Kidney (tissue), 14 donors: ENCODE measurements around the gene CYBA. TPM values are rescaled to one million over a fixed set of nuclear protein-coding genes. Genes with fewer than 3 reads are reported as not detected.

Experiments
- DNase-seq, 5 donors: peaks; one replicate each; pipeline ENCODE4 v3.0.0-alpha.2; 2013 to 2020
- FAIRE-seq: peaks from 2 replicates; lab custom pipeline; 2012; peaks lifted over from hg19 to GRCh38; lab: Jason Lieb, UNC
- H3K27ac ChIP-seq, 2 donors: one replicate each; pipeline ENCODE4 v1.7.0; 2013; ENCODE audit warnings: low read depth in 2 of 2, low read length in 2 of 2, inconsistent platforms in 1 of 2
- H3K27me3 ChIP-seq: one replicate; pipeline ENCODE4 v1.7.1; 2013; ENCODE audit warnings: low read length, inconsistent platforms; ENCODE audit not compliant: control insufficient read depth, insufficient read depth
- H3K36me3 ChIP-seq, 3 donors: one replicate each; pipeline versions ENCODE4 v1.7.0 to v1.7.1; 2013; ENCODE audit warnings: low read length in 3 of 3, control low read depth in 1 of 3, inconsistent platforms in 1 of 3; ENCODE audit not compliant: insufficient read depth in 3 of 3, control insufficient read depth in 2 of 3
- H3K4me1 ChIP-seq, 3 donors: one replicate each; pipeline versions ENCODE4 v1.7.0 to v1.7.1; 2013; ENCODE audit warnings: low read length in 3 of 3, inconsistent platforms in 1 of 3, low read depth in 1 of 3; ENCODE audit not compliant: control insufficient read depth in 2 of 3, insufficient read depth in 2 of 3
- H3K4me3 ChIP-seq, 3 donors: one replicate each; pipeline versions ENCODE4 v1.7.0 to v1.8.1; 2013; ENCODE audit warnings: low read length in 3 of 3, control low read depth in 1 of 3, inconsistent platforms in 1 of 3
- H3K9ac ChIP-seq, 3 donors: one replicate each; pipeline versions ENCODE4 v1.7.0 to v1.7.1; 2013; ENCODE audit warnings: low read length in 3 of 3, control low read depth in 1 of 3, inconsistent platforms in 1 of 3
- H3K9me3 ChIP-seq, 3 donors: one replicate each; pipeline versions ENCODE4 v1.7.0 to v1.7.1; 2013; ENCODE audit warnings: low read length in 3 of 3, control low read depth in 1 of 3, inconsistent platforms in 1 of 3; ENCODE audit not compliant: control insufficient read depth in 2 of 3, insufficient read depth in 1 of 3
- intact Hi-C: fragments of 100-400 bp; cut with DNase I; formaldehyde crosslinking; loops from one replicate; pipeline ENCODE4 v1.11.1; 2022
- polyA plus RNA-seq: library from polyadenylated mRNA; stranded (reverse); fragments of 350-450 nt; fragmentation: Illumina TruSeq; extraction: RNeasy Lipid Tissue Mini Kit (QIAGEN cat#74804); gene quantifications from one replicate; pipeline ENCODE4 v1.2.3, GENCODE V29; 2014; ENCODE audit warnings: low read depth, low replicate concordance; ENCODE audit not compliant: insufficient read depth
- total RNA-seq: library from RNA; stranded (reverse); fragmentation: NEBNext Ultra II Directional; extraction: Animal tissue kit (Norgen Biotek cat#: 25700); gene quantifications from one replicate; pipeline ENCODE4 v1.2.1, GENCODE V29; 2021
- TF ChIP-seq, protein P1 (sequence below): IDR thresholded peaks from 3 replicates; pipeline ENCODE4 v1.5.1; 2012; ENCODE audit warnings: mild to moderate bottlenecking, moderate library complexity, borderline replicate concordance; ENCODE audit not compliant: insufficient read depth; ENCODE audit errors: extremely low read depth
- donor health status: control.
- donor health status: control.
- donor health status: control.
- donor health status: control.
- donor health status: control.
- donor health status: DM: yes; HTN: yes; CAD: no.
- donor health status: Normal renal cell carcinoma (clear cell type).

CYBA gene
- total and polyA plus RNA-seq, 2 donors from 2014 or later, result 263 to 395 TPM

DNA sequence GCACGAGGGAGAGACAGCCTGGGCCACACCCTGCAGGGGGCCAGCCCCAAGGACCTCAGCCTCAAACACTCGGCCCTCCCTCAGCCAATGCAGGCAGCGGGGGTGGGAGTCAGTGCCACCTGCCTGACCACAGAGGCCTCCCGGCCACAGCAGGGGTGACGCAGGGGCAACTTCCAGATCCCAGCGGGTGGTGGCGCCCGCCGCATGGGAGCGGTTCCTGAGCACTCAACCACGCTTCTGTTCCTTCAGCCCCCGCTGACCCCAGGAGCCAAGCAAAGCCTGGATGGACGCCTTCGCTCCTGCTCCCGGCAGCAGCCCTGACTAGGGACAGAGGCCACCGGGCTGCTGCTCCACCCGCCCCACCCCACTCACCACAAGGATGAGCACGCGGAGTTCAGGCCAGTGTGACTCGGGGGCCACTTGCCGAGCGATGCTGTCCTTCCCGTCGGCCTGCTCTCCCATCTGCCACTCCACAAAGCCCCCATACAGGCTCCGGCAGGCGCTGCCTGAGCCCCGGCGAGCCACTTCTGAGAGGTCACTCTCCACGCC lies 5.0 kb upstream of the CYBA start:
- Histone ChIP-seq H3K9ac (no peak overlapping the region), H3K4me1 (peaks cover 0 to 5% (median 0%) of the 10 kb centered on the region in 3 donors), H3K27me3 (no peaks in the 10 kb centered on the region), H3K9me3 (no peaks in the 10 kb centered on the region), H3K4me3 (no peak overlapping the region), H3K27ac (no peak overlapping the region), H3K36me3 (peaks cover 0 to 3% (median 0%) of the 10 kb centered on the region in 3 donors)
- no peak for DNase-seq
- intact Hi-C loops, result no loop called here
- FAIRE-seq, result no peak
- TF ChIP-seq, protein P1, sequence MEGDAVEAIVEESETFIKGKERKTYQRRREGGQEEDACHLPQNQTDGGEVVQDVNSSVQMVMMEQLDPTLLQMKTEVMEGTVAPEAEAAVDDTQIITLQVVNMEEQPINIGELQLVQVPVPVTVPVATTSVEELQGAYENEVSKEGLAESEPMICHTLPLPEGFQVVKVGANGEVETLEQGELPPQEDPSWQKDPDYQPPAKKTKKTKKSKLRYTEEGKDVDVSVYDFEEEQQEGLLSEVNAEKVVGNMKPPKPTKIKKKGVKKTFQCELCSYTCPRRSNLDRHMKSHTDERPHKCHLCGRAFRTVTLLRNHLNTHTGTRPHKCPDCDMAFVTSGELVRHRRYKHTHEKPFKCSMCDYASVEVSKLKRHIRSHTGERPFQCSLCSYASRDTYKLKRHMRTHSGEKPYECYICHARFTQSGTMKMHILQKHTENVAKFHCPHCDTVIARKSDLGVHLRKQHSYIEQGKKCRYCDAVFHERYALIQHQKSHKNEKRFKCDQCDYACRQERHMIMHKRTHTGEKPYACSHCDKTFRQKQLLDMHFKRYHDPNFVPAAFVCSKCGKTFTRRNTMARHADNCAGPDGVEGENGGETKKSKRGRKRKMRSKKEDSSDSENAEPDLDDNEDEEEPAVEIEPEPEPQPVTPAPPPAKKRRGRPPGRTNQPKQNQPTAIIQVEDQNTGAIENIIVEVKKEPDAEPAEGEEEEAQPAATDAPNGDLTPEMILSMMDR, result no peak

DNA sequence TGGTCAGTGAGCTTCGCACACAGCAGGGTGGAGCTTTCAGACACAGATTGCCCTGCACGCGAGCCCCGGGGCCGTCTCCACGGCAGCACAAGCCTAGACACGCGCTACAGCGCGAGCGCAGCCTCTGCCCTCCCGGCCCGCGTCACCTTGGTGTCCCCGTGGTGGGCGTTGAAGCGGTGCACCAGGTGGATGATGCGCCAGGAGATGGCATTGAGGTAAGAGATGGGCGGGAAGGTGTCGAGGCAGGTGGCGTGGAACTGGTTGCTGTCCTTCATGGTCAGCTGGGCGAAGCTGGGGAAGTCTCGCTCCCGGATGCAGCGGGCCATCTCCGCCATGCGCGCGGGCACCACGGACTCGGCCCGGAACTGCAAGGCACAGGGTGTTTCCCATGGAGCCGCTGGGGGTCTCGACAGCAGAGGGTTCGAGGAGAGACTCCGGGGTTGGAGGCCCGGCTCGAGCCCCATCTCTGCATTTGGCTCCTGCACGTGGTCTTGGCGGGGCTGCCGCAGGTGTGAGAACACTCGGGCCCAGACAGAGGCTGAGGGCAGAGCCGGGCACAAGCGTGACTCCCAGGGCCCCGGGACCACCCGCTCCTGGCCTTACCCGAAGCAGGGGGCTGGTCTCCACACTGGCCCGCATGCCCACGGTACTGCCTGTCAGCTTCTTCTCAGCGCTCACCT lies 4.3 kb upstream of the CYBA start:
- H3K27ac ChIP-seq, result no peak overlapping the region
- peaks cover 0 to 3% (median 0%) of the 10 kb centered on the region in 3 donors for H3K36me3 ChIP-seq
- H3K9ac ChIP-seq, result no peak overlapping the region
- no peaks in the 10 kb centered on the region for H3K9me3 ChIP-seq
- TF ChIP-seq, protein P1, result no peak
- intact Hi-C loops, result no loop called here
- peaks cover 0 to 5% (median 1%) of the 10 kb centered on the region in 3 donors for H3K4me1 ChIP-seq
- DNase-seq, result peak in 1 of 5 donors; percentile 72
- H3K27me3 ChIP-seq, result no peaks in the 10 kb centered on the region
- no peak overlapping the region for H3K4me3 ChIP-seq
- no peak for FAIRE-seq

DNA sequence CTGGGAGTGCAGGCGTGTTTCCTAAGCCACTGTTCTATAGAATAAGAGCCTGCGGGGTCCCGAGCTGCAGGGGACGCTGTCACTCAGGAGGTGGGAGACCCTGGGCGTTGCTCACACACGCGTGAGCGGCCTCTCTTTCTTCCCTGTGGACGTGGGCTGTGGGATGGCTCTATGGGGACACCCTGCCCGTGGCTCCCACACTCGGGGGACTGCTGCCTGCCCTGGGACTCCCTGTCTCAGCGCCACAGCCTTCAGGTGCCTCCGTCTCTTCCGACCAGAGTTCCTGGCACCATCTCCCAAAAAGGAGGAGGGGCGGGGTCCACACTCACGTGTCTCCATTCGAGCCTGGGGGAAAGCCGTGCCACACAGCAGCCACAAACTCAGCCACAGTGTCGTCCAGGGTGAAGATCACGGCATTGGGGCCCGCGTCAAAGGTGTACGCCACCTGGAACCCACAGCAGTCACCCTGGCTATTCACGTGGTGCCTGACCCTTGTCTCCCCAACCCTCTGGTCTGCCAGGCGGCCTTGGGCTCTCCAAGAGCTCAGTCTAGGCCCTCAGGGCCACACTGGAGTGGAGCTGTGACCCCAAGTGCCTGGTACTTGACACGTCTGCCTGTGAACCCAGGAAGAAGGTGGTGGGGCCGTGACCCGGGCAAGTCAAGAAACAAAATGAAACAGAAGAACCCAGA lies 3.7 kb upstream of the CYBA start:
- no peaks in the 10 kb centered on the region for H3K9me3 ChIP-seq
- FAIRE-seq (no peak), DNase-seq (no peak)
- TF ChIP-seq, protein P1, result no peak
- H3K36me3 ChIP-seq, result peaks cover 0 to 3% (median 0%) of the 10 kb centered on the region in 3 donors
- H3K4me1 ChIP-seq, result peaks cover 0 to 7% (median 3%) of the 10 kb centered on the region in 3 donors
- no peaks in the 10 kb centered on the region for H3K27me3 ChIP-seq
- H3K27ac ChIP-seq, result no peak overlapping the region
- H3K9ac ChIP-seq, result no peak overlapping the region
- intact Hi-C loops, result no loop called here
- no peak overlapping the region for H3K4me3 ChIP-seq
